ENCODE results near the gene MBNL2.

Gene MBNL2

DNA sequence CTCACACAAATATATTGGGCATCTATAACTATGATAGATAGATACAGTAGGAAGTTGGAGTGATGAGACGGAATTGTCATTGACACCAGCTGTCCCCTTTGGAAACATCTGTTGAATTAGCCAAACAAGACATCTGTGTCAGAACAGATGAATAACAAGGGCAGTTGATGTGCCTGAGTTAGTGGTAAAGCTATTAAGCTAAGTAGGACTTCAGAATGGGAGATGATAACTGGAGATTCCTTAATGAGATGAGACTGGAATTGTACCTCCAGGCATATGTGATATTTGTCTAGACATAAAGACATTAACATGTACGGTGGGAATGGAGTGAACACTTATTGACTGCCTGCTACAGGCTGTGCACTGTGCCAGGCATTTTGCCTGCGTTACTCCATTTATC, 78.7 kb downstream of the MBNL2 start:
- no peak for DNase-seq (ENCODE audit: low spot score)

DNA sequence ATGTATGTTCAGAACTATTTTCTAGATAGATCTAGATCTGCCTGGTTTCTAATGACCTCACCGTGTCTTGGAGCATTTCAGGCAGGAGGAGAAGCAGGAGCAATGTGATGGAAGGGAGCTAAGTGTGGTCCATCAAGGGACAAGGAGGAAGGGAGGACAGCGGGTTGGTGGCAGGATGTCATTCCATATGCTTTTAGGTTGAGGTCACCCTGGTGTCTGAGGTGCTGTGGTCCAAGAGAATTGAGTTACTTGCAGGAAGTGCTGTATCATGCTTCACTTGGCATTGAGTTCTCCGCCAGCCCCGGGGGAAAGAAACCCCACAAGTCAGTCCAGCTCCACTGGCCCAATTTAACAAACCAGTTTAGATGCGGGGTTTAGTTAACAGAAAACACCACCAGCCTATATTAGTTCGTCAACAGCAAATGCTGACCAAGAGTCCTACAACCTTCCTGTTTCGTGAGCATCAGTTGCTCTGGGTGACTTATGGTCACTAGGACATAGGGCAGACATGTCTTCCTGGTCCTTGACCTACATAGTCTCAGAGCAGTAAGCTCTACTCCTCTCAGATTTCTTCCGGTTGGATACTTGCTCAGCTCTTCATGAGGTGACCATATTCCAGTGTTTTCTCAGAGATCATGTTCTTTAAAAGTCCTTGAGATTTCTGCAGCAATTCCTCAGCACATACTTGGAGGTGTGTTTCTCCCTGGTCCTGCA, 79.4 kb downstream of the MBNL2 start:
- DNase-seq (ENCODE audit: low spot score), result no peak

DNA sequence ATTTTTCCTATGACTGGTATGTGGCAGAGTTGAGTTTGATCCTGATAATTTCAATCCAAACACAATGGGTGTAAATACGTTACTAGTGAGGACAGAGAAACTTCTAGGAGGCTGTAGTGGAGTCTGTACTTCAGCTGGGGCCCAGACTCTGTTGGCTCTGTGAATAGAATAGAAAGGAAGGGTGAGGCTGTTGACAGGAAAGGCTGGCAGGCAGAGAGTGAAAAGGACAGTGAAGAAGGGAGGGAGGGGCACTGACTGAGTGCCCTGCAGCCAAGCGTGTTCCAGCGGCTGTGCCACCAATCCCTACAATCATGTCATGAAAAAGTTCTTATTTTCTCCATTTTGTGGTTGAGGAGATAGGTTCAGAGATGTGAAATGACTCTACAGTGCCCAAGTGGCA, 80.5 kb downstream of the MBNL2 start:
- no peak for DNase-seq (ENCODE audit: low spot score)

DNA sequence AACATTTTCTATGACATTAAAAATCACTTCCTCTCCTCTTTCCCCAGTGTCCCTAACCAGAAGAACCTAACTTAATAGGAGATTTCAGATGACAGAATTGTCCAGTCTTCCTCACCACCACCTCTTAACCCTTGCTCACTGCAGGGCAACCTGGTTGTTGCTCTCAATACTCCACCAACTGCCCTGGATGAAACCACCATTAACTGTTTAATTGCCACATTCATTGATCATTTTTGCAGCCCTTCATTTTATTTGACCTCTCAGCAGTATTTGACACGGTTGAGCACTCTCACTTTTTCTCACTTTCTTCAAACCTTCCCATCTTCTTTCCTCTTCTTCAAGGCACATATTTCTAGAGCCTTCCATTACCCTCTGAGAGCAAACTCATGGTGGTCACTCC, 84.0 kb downstream of the MBNL2 start:
- DNase-seq (ENCODE audit: low spot score), result no peak

DNA sequence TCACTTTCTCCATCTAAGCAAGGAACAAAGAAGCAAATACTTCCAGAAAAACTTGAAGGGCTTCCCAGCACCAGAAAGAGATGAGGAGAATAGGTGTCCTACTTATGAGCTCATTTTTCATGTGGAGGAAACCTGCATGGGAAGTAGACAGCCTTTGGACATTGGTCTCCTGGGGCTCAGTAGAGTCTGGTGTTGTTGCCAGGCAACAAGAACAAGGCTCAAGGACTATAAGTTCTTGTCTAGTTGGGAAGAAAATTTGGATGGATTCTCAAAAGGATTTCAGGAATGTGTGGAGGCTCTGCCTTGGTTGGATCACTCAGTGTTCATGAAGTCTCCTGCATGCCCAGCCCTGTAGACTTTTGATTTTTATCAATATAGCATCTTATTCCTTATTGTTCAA, 84.5 kb downstream of the MBNL2 start:
- no peak for DNase-seq (ENCODE audit: low spot score)

DNA sequence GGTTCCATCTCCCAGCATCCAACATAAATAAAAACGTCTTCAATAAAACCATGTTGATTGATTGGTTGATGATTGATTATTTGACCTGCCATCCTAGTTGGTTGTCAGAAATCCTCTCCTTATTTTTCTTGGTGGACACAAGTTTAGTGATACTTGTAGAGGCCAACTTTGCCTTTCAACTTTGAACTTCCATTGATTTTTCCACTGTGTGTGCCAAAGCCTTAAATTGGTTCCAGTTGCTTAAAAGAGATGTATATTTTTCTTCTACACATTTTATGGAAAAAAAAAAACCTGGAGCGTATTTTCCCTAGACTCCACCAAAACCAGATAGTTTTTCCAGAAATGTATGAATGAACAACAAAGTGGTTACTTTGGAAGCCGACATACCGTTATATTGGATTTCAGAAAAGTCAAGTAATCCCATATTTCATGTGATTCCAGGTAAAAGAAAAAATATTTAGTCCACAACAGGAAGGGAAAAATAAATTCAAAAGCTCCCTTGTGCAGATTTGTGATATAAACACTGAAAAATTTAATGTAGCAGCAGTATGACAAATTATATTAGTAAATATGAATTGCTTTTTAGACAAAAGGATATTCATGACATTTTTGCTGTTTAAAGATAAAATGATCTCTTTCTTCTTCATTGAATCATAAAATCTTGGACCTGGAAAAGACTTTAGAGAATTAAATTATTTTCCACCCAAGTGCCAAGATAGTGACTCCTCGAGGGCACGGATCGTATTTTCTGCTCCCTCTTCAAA, 85.2 kb downstream of the MBNL2 start:
- no peak for DNase-seq (ENCODE audit: low spot score)

DNA sequence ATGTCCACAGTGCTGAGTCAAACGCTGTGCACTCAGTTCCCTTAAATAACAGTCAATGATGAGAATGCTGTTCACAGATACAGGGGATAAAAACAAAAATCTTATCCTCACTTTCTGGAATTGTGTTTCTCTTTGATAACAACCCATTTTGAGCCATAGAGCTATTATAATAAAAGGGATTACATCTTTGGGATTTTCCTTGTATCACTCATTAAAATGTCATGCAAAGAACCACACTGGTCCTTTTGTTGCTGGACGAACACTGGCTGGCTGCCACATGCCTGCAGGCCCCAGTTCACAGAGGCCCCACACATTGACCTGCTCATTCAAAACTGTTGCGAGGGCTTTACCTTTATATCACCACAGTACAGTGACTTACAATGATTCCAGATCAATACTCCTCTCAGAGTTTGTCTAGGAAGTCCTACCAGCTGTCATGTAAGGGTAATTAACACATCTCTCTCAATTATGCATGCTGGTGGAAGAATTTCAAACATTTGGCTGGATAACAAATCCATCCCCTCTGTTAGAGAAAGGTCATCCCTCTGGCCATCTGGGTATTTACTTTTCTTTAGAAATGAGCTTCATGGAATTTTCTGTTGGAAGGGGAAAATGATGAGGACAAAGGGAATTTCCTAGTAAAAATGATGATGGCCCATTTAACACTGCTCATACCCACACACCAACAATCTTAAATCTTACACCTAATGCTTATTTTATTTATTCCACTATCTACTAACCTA, 85.9 kb downstream of the MBNL2 start:
- no peak for DNase-seq (ENCODE audit: low spot score)

DNA sequence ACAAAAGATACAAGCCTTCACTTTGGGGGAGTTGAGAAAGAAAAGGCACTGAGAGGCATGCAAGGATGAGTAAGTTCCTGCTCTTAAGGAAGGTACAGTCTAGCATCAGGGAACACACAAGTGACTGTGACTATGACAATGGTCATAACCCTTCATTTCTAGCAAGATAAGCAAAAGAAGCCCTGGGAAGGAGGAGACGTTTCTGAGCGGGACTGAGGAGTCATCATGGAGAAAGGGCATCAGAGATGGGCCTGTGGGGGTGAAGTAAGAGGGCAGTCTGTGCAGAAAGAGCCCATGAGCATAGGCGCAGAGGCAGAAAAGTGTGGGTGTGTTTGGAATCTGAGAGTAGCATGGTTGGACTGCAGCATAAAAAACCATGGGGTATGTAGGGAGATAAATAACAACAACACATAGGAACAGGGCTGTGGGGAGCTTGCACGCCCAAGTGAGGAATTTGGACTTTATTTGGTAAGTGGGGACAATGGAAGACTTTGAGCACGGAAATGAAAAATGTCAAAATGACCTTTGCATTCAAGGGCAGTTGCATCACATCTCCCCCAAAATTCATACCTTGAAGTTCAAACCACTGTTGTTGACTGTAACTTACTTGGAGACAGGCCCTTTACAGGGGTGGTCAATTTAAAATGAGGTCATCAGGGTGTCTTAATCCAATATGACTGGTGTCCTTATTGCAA, 86.7 kb downstream of the MBNL2 start:
- DNase-seq (ENCODE audit: low spot score), result peak; percentile 57

DNA sequence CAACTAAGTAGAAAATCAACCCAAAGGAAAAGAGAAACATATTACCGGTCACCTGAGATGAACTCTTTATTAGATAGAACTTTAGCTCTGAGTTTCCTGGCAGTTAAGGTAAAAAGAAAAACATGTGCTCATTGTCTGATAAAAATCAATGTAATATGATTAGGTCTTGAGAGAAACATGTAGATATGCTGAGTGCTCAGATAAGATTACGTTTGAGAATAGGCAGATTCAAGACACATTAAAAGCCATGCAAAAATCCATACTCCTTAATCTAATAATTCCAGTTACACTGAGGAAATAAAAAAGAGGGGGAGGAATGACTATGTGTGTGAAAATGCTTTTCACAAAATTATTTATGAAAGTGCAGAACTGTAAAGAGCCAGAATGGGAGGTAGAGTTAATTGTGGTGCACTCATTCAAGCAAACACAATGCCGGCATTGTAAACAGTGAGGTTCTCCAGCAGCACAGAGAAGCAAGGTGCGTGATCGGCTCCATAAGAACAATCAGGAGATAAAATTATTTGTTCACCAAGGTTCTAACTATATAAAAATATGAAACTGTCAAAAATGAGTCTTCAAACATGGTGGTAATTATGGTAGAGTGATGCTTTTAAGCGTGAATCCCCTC, 88.8 kb downstream of the MBNL2 start:
- no peak for DNase-seq (ENCODE audit: low spot score)

DNA sequence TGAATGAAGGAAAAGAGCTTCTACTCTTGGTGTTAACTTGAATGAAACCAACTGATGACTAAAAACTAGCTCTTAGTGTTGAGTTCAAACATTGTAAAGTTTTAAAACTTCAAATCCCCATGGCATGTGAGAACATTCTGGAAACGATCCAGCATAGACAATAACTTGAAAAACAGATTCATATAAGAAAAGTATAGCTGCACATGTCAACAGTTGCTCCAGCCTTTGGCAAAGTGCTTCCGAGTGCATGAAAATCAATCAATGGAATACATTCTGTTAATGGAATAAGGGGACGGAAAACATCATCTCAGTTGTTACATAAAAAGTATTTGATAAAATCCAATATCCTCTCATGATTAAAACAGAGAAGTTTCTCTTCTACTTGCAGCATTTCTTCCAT, 89.8 kb downstream of the MBNL2 start:
- no peak for DNase-seq (ENCODE audit: low spot score)

DNA sequence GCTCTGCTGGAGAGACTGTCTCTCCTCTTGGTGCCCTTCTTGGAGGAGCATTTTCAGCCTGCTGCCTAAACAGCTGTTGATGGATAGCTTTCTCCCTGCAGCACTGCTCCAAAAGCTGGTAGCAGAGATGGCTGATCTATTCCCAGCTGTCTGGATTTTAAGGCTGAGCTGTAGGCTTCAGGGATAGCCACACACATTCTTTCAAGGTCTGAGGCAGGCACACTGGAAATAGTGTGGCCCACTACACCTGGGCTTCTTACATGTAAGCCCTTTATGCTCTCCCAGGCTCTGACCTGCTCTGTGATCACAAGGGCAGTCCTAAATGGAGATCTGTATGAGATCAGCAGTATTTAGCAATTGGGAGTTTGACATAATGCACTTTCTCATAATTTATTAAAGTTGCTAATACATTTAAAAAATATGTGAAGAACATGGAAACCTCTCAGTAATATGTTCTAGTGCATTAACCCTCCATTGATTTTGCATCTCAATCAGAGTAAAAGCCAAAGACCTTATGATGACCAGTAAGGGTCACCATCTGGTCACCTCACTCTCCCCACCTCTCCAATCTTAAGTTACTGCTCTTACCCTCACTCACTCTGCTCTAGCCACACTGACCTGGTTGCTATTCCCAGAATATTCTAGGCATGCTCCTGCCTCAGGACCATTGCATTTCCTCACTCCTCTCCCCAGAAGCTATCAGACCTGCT, 91.6 kb downstream of the MBNL2 start:
- no peak for DNase-seq (ENCODE audit: low spot score)

DNA sequence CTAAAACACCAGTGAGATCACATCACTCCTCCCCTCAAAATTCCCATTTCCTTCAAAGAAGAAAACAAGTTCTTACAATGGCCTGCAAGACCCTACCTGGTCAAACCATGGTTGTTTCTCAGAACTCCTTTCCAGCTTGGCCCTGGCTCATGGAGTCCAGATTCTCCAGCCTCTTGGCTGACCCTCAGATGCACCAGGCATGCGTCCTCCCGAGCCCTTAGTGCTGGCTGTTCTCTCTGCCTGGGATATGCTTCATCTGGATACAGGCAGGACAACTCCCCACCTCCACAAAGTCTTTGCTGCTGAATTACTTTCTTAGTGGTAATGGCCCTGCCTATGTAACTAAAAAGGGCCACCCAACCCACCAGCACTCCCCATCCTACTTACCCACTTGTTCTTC, 94.3 kb downstream of the MBNL2 start:
- DNase-seq (ENCODE audit: low spot score), result no peak

DNA sequence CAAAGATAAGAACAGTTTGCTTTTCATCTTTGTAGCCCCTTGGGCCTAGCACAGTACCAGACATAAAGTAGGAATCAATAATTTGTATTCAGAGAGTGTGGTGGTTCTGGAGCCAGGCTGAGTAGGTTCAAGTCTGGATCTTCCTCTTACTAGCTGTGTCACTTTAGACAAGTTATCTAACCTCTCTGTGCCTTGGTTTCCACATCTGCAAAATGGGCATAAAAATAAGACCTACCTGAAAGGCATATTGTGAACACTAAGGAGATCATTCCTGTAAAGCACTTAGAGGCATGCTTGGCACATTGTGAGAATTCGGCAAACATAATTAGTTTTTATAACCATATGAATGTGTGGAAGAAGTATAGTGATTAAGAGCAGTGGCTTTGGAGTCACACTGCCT, 95.8 kb downstream of the MBNL2 start:
- DNase-seq (ENCODE audit: low spot score), result no peak

DNA sequence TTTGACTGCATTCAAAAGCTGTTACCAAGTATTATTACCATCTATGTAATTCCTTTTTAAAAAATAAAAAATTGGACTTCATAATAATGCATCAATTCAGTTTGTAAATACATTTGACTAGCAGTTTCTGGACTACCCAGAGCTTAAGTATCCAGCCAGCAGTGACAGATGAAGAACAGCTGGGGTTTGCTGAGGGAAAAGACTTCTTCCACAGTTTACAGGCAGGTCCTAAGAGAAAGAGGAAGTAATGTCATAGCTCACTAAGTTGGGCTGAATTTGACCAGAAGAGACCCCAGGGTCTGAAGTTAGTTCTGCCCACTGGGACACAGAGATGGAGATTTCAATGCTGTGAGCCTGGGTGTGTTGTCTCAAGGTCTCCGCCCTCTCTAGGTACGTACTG, 96.4 kb downstream of the MBNL2 start:
- DNase-seq (ENCODE audit: low spot score), result no peak

DNA sequence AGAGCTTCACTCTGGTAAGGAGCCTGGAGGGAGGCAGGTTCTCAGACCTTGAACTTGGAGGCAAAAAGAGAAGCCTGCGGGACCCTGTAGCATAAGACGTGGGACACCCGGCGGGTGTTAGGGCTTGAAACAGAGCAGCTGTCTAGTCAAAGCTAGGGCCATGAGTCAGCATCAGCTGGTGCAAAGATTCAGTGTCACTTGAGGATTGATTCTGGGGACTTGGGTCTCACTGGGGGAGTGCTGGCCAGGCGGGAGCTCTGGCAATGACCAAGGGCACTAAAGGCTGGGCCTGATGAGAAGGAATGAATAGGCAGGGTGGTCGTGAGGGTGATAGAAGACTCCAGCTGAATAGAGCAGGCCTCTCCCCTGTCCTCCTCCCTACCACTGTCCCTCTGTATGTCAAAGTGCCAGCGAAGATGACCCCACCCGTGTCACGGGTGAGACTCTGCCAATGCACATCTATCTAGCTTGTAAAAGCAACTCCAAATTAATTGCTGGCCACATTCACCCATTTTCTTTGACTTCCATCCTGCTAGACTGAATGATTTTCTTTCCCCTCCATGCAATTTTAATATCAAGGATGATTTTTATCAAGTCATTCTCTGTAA, 97.1 kb downstream of the MBNL2 start:
- no peak for DNase-seq (ENCODE audit: low spot score)

DNA sequence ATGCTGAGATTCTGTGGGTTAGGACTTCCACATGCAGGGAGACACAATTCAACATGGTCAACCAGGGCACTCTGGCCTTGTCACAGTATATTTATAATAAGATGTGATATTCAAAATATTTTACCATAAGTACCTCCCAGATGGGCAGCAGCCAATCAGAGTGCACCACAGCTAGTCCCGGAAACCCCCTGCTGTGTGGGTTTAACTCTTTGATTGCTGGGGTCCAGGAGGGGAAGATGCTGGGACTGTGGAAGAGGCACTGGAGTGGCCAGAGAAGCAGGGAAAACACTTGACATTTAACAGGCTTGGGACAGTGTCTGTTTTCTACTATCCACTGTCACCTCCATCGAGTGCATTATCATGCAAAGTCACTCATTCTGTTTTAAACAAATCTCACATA, 99.0 kb downstream of the MBNL2 start:
- no peak for DNase-seq (ENCODE audit: low spot score)

DNA sequence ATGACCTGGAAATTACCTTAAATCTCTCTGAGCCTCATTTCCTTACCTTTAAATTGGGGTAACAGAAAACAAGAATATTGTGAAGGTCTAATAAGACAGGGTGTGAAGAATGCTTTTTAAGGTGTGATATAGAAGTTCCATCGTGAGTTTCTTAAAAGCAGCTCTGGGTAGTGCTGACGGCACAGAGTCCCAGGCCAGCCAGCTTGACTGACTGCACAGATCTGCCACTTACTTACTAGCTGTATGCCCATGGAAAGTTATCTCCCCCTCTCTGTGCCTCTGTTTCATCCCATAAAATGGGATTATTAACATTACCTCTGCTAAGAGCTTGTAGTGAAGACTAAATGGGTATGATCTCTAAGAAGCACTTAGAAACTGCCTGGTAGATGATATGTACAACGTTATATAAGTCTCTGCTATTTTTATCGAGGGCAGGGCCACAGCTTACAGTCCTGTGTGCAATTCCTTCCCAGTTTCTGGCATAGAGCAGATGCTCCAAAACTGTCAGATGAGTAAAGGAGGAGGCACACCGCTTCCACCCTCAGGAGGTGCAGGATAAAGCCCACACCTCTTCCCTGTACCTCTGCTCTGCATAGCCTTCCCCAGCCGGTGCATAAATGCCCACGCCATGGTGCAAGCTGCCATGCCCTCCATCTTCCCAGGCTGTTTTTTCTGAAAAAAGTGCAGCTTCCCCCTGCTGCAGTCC, 99.6 kb downstream of the MBNL2 start:
- no peak for DNase-seq (ENCODE audit: low spot score)

DNA sequence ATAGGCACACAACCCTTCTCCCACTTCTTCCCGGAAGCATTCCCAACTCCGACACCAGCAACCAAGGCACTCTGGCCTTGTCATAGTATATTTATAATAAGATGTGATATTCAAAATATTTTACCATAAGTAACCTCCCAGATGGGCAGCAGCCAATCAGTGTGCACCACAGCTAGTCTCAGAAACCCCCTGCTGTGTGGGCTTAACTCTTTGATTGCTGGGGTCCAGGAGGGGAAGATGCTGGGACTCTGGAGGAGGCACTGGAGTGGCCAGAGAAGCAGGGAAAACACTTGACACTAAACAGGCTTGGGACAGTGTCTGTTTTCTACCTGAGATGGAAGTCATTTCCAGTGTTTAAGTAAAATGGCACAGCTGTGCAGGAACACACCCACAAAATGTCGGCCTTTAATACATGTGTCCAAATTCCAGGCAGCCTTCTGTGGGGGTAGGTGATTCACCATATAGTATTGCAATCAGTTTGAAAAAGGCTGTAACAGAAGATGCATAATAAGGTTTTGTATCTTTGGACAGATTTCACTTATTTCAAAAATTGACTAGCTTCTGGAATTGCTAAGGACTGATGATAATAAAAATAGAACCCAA, 100.7 kb downstream of the MBNL2 start:
- DNase-seq (ENCODE audit: low spot score), result no peak

DNA sequence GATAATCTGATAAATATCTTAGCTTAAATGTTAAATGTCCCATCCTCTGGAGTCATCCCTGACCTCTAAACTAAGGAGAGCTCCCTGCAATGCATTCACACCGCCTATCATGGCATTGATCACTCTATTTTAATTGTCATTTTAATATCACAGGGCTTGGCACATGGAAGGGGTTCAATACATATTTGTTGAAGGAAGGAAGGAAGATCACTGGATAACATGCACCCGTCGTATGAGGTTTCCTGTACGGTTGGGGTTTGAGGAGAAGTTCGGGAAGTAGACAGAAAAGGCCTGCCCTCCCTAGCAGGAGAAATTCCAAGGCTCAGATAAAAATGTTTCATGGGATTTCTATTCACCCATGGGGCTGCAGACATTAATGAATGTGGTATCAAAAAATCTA, 102.0 kb downstream of the MBNL2 start:
- DNase-seq (ENCODE audit: low spot score), result no peak

DNA sequence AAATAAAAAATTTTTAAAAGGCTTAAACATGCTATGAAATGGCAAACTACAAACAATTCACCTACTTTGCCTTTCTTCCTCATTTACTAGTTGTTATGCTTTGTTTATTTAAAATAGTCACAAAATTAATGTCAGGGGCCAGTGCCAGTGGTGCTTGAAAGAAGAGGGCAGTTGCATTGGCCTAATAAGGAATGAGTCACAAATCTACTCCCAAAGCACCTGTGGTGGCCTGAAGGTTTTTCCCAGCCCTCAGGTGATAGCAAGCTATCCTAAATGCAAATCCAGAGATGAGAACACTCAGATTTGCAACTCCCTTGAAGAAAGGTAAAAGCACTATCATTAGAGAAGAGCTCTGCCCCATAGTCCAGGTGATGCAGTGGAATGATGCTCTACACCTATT, 103.6 kb downstream of the MBNL2 start:
- no peak for DNase-seq (ENCODE audit: low spot score)

Data from kidney capillary endothelial cell (primary cell).